Fibroblast of gingiva (primary cell): ENCODE results near the gene ADH7.
"Not testable (repeated sequence)": the region's sequence is repeated elsewhere in the genome, so short reads cannot be mapped to it uniquely, and the experiment has no call there.

ENCODE experiments used
- DNase-seq: peaks from one replicate; pipeline ENCODE4 v3.0.0-alpha.2; 2011; ENCODE audit warnings: low read depth

The ADH7 gene

GRCh38 chr4:99415762-99416161, 19.4 kb downstream of the ADH7 start:
- DNase-seq: not testable (repeated sequence)

GRCh38 chr4:99414902-99415301, 20.2 kb downstream of the ADH7 start:
- not testable (repeated sequence) for DNase-seq

- peak; percentile 92 for DNase-seq
These were observed 20.7 kb downstream of the ADH7 start for GRCh38 chr4:99414401-99414800.

- no peak for DNase-seq
These were observed 22.0 kb downstream of the ADH7 start for GRCh38 chr4:99413140-99413539.

GRCh38 chr4:99411041-99411440, 24.1 kb downstream of the ADH7 start:
- no peak for DNase-seq

- DNase-seq: no peak
These were observed 25.1 kb downstream of the ADH7 start for GRCh38 chr4:99410075-99410474.

- peak; percentile 19 for DNase-seq
These were observed 26.8 kb downstream of the ADH7 start for GRCh38 chr4:99408346-99408745.

- peak; percentile 90 for DNase-seq
These were observed 29.6 kb downstream of the ADH7 start for GRCh38 chr4:99405433-99406115.

- DNase-seq: peak; percentile 96
These were observed 30.4 kb downstream of the ADH7 start for GRCh38 chr4:99404595-99405287.

- peak; percentile 91 for DNase-seq
These were observed 31.6 kb downstream of the ADH7 start for GRCh38 chr4:99403380-99404184.

- DNase-seq: no peak
These were observed 32.4 kb downstream of the ADH7 start for GRCh38 chr4:99402765-99403164.

- peak; percentile 30 for DNase-seq
These were observed 34.3 kb downstream of the ADH7 start for GRCh38 chr4:99400831-99401230.

GRCh38 chr4:99399017-99399416, 36.1 kb downstream of the ADH7 start:
- no peak for DNase-seq

GRCh38 chr4:99395595-99396364, 39.4 kb downstream of the ADH7 start:
- DNase-seq: peak; percentile 77

- peak; percentile 51 for DNase-seq
These were observed 40.2 kb downstream of the ADH7 start for GRCh38 chr4:99394896-99395295.

- DNase-seq: peak; percentile 88
These were observed 45.1 kb downstream of the ADH7 start for GRCh38 chr4:99390055-99390454.

GRCh38 chr4:99389606-99390005, 45.5 kb downstream of the ADH7 start:
- peak; percentile 70 for DNase-seq

GRCh38 chr4:99383833-99384392, 51.2 kb downstream of the ADH7 start:
- peak; percentile 99 for DNase-seq

GRCh38 chr4:99383399-99383798, 51.7 kb downstream of the ADH7 start:
- no peak for DNase-seq

- DNase-seq: peak; percentile 74
These were observed 52.3 kb downstream of the ADH7 start for GRCh38 chr4:99382745-99383360.

- no peak for DNase-seq
These were observed 53.5 kb downstream of the ADH7 start for GRCh38 chr4:99381588-99382175.
